ENCODE data around the gene PPIF.

DNA sequence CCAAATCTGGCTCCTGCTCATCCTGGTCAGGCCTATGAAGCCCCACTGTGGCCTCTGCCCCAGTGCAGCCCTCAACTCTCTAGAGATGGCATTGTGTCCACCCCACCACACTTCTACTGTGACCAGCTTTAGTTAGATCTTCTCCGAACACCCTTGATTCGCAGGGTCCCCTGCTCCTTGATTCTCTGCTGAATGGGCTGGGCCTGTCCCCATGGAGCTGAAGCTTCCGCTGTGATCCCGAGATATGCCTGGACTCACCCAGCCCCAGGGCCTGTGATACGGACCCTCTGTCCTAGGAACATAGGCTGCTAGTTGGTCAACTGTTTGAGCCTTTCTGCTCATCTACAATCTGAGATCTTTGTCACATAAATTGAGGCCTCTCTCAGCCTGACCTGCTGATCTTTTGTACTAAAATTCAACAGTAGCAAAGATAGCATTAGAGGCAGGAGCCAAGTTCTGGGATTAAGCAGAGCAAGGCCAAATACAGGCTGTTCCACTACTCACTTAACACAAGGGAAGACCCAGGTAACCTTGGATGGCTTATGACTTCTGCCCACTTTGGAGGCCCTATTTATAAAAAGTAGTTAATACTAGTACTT lies 6.5 kb upstream of the PPIF start:
- TF ChIP-seq, protein P1, sequence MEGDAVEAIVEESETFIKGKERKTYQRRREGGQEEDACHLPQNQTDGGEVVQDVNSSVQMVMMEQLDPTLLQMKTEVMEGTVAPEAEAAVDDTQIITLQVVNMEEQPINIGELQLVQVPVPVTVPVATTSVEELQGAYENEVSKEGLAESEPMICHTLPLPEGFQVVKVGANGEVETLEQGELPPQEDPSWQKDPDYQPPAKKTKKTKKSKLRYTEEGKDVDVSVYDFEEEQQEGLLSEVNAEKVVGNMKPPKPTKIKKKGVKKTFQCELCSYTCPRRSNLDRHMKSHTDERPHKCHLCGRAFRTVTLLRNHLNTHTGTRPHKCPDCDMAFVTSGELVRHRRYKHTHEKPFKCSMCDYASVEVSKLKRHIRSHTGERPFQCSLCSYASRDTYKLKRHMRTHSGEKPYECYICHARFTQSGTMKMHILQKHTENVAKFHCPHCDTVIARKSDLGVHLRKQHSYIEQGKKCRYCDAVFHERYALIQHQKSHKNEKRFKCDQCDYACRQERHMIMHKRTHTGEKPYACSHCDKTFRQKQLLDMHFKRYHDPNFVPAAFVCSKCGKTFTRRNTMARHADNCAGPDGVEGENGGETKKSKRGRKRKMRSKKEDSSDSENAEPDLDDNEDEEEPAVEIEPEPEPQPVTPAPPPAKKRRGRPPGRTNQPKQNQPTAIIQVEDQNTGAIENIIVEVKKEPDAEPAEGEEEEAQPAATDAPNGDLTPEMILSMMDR (IDR thresholded peaks at IDR 0.05): no peak
- TF ChIP-seq POLR2A (IDR thresholded peaks at IDR 0.05) (no peak), POLR2AphosphoS5 (IDR thresholded peaks at IDR 0.05) (no peak)
